GM12874 (cell line): ENCODE results near the gene THYN1.

Experiments used
- CTCF ChIP-seq: IDR thresholded peaks from 2 replicates; pipeline ENCODE4 v1.5.1; 2011; ENCODE audit warnings: low read depth, mild to moderate bottlenecking, control low read depth, low read length, moderate library complexity; ENCODE audit not compliant: insufficient read depth

The THYN1 gene

DNA sequence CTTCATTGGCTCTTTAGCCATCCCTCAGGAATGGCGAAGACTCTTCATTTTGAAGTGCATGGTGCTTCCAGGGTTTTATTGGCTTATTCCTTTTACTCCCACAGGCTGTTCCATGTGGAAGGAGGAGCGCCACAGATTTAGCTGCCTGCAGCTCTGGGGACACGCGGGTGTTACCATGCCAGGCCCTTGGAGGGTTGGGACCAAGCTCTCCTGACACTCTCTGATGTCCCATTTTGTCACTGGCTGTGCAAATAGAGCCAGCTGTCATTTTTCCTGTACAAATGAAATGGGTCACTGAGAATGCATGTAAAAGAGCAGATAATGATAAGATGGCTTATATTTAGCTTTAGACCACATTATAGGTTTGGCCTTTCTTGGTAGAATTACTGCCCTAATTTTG lies 9.2 kb downstream of the THYN1 start:
- TF ChIP-seq CTCF: no peak

- no peak for TF ChIP-seq CTCF
Measured at GRCh38 chr11:134242376-134242775, 10.8 kb downstream of the THYN1 start.

GRCh38 chr11:134240592-134240991 lies 12.6 kb downstream of the THYN1 start:
- no peak for TF ChIP-seq CTCF

DNA sequence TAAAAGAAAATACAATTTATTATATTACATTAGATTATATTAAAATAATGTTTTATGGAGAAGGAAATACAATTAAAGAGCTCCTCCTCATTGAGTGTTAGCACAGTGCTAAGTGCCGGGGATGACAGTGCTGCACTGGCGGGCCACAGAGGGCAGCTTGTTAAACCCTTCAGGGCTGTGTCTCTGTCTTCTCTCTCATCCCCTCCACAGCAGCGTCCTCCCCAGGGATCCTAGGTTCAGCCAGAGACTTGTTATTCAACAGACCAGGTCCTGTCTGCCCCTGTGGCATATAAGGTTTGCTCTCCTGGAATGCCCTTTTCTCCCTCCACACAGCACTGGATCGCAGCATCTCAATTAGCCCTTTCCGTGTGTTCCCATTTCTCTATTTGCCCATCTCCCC lies 14.2 kb downstream of the THYN1 start:
- no peak for TF ChIP-seq CTCF

- TF ChIP-seq CTCF: no peak
Measured at GRCh38 chr11:134237557-134237922, 15.6 kb downstream of the THYN1 start.

GRCh38 chr11:134236834-134237556 lies 16.2 kb downstream of the THYN1 start:
- no peak for TF ChIP-seq CTCF

GRCh38 chr11:134235399-134235798 lies 17.8 kb downstream of the THYN1 start:
- TF ChIP-seq CTCF: no peak
